ENCODE data around the gene TXLNG. TPM values are rescaled to one million over a fixed set of nuclear protein-coding genes. Genes with fewer than 3 reads are reported as not detected.

TXLNG gene
- polyA plus RNA-seq, 1 of the 3 experiments (the other 2 are of a cell fraction) = 12.1 TPM

- H3K9ac ChIP-seq = peak overlapping the region; percentile 48
- H3K9me2 ChIP-seq = no peaks in the 10 kb centered on the region
- H4K20me1 ChIP-seq (ENCODE audit: insufficient read depth) = no peaks in the 10 kb centered on the region
- H3K4me1 ChIP-seq (ENCODE audit: control insufficient read depth in 1 of 2, insufficient read depth in 2 of 2, low read depth in 1 of 2, low read length in 1 of 2) = peaks cover 8 to 20% of the 10 kb centered on the region in 2 experiments; a peak in 2 of 4 replicates
- H3K27me3 ChIP-seq (ENCODE audit: insufficient read depth) = no peaks in the 10 kb centered on the region
- TF ChIP-seq TAF1 (IDR thresholded peaks at IDR 0.05; ENCODE audit: borderline replicate concordance, low read depth, low read length) = no peak
- TF ChIP-seq YY1 (IDR thresholded peaks at IDR 0.05; ENCODE audit: low read depth) = no peak
- no peak for TF ChIP-seq MXI1 (IDR thresholded peaks at IDR 0.05; ENCODE audit: low read depth, low read length)
- TF ChIP-seq JUND (IDR thresholded peaks at IDR 0.05) = peak; percentile 64
- no peak for TF ChIP-seq SMC3 (IDR thresholded peaks at IDR 0.05; ENCODE audit: low read depth, low read length)
- TF ChIP-seq TCF12 (IDR thresholded peaks at IDR 0.05) = peak; percentile 46; the same call in 1 of the 2 replicates
- no peak for TF ChIP-seq MEF2A (IDR thresholded peaks at IDR 0.05; ENCODE audit: borderline replicate concordance, low read depth)
- TF ChIP-seq, protein P1, sequence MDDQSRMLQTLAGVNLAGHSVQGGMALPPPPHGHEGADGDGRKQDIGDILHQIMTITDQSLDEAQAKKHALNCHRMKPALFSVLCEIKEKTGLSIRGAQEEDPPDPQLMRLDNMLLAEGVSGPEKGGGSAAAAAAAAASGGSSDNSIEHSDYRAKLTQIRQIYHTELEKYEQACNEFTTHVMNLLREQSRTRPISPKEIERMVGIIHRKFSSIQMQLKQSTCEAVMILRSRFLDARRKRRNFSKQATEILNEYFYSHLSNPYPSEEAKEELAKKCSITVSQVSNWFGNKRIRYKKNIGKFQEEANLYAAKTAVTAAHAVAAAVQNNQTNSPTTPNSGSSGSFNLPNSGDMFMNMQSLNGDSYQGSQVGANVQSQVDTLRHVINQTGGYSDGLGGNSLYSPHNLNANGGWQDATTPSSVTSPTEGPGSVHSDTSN (IDR thresholded peaks at IDR 0.05) = peak; percentile 42; the same call in 1 of the 2 replicates
- no peak for TF ChIP-seq RAD21 (IDR thresholded peaks at IDR 0.05; ENCODE audit: low read length)
- TF ChIP-seq, protein P2, sequence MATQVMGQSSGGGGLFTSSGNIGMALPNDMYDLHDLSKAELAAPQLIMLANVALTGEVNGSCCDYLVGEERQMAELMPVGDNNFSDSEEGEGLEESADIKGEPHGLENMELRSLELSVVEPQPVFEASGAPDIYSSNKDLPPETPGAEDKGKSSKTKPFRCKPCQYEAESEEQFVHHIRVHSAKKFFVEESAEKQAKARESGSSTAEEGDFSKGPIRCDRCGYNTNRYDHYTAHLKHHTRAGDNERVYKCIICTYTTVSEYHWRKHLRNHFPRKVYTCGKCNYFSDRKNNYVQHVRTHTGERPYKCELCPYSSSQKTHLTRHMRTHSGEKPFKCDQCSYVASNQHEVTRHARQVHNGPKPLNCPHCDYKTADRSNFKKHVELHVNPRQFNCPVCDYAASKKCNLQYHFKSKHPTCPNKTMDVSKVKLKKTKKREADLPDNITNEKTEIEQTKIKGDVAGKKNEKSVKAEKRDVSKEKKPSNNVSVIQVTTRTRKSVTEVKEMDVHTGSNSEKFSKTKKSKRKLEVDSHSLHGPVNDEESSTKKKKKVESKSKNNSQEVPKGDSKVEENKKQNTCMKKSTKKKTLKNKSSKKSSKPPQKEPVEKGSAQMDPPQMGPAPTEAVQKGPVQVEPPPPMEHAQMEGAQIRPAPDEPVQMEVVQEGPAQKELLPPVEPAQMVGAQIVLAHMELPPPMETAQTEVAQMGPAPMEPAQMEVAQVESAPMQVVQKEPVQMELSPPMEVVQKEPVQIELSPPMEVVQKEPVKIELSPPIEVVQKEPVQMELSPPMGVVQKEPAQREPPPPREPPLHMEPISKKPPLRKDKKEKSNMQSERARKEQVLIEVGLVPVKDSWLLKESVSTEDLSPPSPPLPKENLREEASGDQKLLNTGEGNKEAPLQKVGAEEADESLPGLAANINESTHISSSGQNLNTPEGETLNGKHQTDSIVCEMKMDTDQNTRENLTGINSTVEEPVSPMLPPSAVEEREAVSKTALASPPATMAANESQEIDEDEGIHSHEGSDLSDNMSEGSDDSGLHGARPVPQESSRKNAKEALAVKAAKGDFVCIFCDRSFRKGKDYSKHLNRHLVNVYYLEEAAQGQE (IDR thresholded peaks at IDR 0.05; ENCODE audit: low read depth, low read length) = no peak
- no peak for TF ChIP-seq RFX5 (IDR thresholded peaks at IDR 0.05; ENCODE audit: low read length)
- TF ChIP-seq EP300 (IDR thresholded peaks at IDR 0.05; ENCODE audit: borderline replicate concordance in 1 of 2, low read depth in 1 of 2, low read length in 1 of 2) = no peak
- TF ChIP-seq FOXM1 (IDR thresholded peaks at IDR 0.05; ENCODE audit: low read depth) = no peak
- TF ChIP-seq FOXJ3 (CRISPR knock-in tag; IDR thresholded peaks at IDR 0.05) = no peak
- TF ChIP-seq RCOR1 (IDR thresholded peaks at IDR 0.05; ENCODE audit: low read length) = no peak
- no peak for TF ChIP-seq USF2 (IDR thresholded peaks at IDR 0.05; ENCODE audit: borderline replicate concordance, low read depth, low read length)
- TF ChIP-seq POLR2AphosphoS5 (IDR thresholded peaks at IDR 0.05; ENCODE audit: low read depth, low read length) = peak; percentile 18; the same call in 1 of the 2 replicates
- peak; percentile 74 for TF ChIP-seq NFIC (IDR thresholded peaks at IDR 0.05; ENCODE audit: borderline replicate concordance)
- no peak for TF ChIP-seq GATA2 (CRISPR knock-in tag; IDR thresholded peaks at IDR 0.05)
- TF ChIP-seq FOSL2 (IDR thresholded peaks at IDR 0.05; ENCODE audit: borderline replicate concordance, low read depth) = peak; percentile 79
- TF ChIP-seq, protein P3, sequence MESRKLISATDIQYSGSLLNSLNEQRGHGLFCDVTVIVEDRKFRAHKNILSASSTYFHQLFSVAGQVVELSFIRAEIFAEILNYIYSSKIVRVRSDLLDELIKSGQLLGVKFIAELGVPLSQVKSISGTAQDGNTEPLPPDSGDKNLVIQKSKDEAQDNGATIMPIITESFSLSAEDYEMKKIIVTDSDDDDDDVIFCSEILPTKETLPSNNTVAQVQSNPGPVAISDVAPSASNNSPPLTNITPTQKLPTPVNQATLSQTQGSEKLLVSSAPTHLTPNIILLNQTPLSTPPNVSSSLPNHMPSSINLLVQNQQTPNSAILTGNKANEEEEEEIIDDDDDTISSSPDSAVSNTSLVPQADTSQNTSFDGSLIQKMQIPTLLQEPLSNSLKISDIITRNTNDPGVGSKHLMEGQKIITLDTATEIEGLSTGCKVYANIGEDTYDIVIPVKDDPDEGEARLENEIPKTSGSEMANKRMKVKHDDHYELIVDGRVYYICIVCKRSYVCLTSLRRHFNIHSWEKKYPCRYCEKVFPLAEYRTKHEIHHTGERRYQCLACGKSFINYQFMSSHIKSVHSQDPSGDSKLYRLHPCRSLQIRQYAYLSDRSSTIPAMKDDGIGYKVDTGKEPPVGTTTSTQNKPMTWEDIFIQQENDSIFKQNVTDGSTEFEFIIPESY (IDR thresholded peaks at IDR 0.05; ENCODE audit: borderline replicate concordance, low read depth) = no peak
- TF ChIP-seq CHD2 (IDR thresholded peaks at IDR 0.05; ENCODE audit: low read length, partially characterized antibody) = no peak
- TF ChIP-seq SIN3A (IDR thresholded peaks at IDR 0.05; ENCODE audit: borderline replicate concordance, low read depth, low read length) = no peak
- peaks cover 8% of the 10 kb centered on the region; the same call in 1 of the 2 replicates for H3K79me2 ChIP-seq (ENCODE audit: insufficient read depth)
- no peak overlapping the region for H2AFZ ChIP-seq (ENCODE audit: low read depth)
- peaks cover 42% of the 10 kb centered on the region for H3F3A ChIP-seq (replicated peaks; ENCODE audit: insufficient read depth)
- peak overlapping the region in 1 of 2 experiments; percentile 90; a peak in 2 of 4 replicates for H3K27ac ChIP-seq (ENCODE audit: low read depth in 2 of 2, low read length in 1 of 2)
- CTCF ChIA-PET = interaction anchor here (1.3 kb wide), 1 partner anchor 70 kb away, joined by 3 read pairs; no protein-coding TSS in a partner anchor
- H3K9me3 ChIP-seq = no peaks in the 10 kb centered on the region
- H3K36me3 ChIP-seq (replicated peaks in 1 of 2; ENCODE audit: control insufficient read depth in 1 of 2, insufficient read depth in 2 of 2, low read length in 1 of 2) = peaks cover 27 to 32% of the 10 kb centered on the region in 2 experiments
- H3K4me2 ChIP-seq = peak overlapping the region; percentile 20; the same call in 1 of the 2 replicates
- DNase-seq = no peak
- POLR2A ChIA-PET = no interaction called here
- WGBS (ENCODE audit: low lambda C conversion rate) = 58% methylated on average over 2 of the region's 2 CpGs
- H3K4me3 ChIP-seq (ENCODE audit: low read depth in 2 of 2, low read length in 1 of 2) = no peak overlapping the region
These were observed 36.5 kb downstream of the TXLNG start for GRCh38 chrX:16822723-16823122.
